Vagina (tissue), 2 donors: ENCODE measurements around the gene ZNF229.
"Not testable (repeated sequence)": the region's sequence is repeated elsewhere in the genome, so short reads cannot be mapped to it uniquely, and the experiment has no call there.

Experiments used
- POLR2A ChIP-seq, 2 donors: fragments of 450-650 bp; IDR thresholded peaks; one replicate each; pipeline ENCODE4 v1.6.1; 2017; ENCODE audit warnings: antibody characterized with exemption in 2 of 2, mild to moderate bottlenecking in 2 of 2, moderate library complexity in 2 of 2
- TF ChIP-seq, protein P1 (sequence below), 3 experiments: fragments of 450-650 bp in 2 of 3; fragments of 200-600 bp in 1 of 3; sonication (generic) in 1 of 3; IDR thresholded peaks; one replicate each; pipeline ENCODE4 v1.5.1; 2017 to 2019; ENCODE audit warnings: antibody characterized with exemption in 3 of 3, mild to moderate bottlenecking in 2 of 3, moderate library complexity in 2 of 3

DNA sequence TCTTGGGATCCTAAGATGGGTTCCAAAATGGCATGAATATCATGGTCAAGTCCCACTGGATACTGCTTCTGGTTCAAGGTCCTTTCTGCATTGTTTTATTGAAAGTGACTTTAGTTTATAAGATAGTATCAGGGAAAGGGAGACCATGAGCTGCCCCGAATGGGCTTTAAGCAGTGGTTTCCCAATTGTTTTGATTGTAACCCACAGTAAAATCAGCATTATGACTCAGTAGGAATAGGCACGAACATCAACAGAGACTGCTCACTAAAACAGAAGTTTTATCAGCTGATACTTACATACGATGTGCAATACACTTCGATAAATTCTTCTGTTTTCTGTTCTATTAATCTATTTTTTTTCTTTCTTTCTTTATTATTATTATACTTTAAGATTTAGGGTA lies 59.0 kb downstream of the ZNF229 start:
- TF ChIP-seq POLR2A (IDR thresholded peaks at IDR 0.05) = not testable (repeated sequence)
- TF ChIP-seq, protein P1, sequence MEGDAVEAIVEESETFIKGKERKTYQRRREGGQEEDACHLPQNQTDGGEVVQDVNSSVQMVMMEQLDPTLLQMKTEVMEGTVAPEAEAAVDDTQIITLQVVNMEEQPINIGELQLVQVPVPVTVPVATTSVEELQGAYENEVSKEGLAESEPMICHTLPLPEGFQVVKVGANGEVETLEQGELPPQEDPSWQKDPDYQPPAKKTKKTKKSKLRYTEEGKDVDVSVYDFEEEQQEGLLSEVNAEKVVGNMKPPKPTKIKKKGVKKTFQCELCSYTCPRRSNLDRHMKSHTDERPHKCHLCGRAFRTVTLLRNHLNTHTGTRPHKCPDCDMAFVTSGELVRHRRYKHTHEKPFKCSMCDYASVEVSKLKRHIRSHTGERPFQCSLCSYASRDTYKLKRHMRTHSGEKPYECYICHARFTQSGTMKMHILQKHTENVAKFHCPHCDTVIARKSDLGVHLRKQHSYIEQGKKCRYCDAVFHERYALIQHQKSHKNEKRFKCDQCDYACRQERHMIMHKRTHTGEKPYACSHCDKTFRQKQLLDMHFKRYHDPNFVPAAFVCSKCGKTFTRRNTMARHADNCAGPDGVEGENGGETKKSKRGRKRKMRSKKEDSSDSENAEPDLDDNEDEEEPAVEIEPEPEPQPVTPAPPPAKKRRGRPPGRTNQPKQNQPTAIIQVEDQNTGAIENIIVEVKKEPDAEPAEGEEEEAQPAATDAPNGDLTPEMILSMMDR (IDR thresholded peaks at IDR 0.05) = not testable (repeated sequence)
